Hepatocyte (in vitro differentiated cells): ENCODE data around the gene DLG2. TPM values are rescaled to one million over a fixed set of nuclear protein-coding genes. Genes with fewer than 3 reads are reported as not detected.

Experiments
- DNase-seq: peaks from one replicate; pipeline ENCODE4 v3.0.0-alpha.2; 2016; ENCODE audit warnings: low spot score
- H2AFZ ChIP-seq: fragments of 200-600 bp; sonication (generic); 2 replicates; pipeline ENCODE4 v1.6.0; 2016; ENCODE audit warnings: antibody characterized with exemption, mild to moderate bottlenecking
- H3K27ac ChIP-seq: fragments of 200-600 bp; sonication (generic); 2 replicates; pipeline ENCODE4 v1.5.1; 2016; ENCODE audit warnings: mild to moderate bottlenecking
- H3K27me3 ChIP-seq: fragments of 200-600 bp; sonication (generic); 2 replicates; pipeline ENCODE4 v1.6.1; 2016
- H3K36me3 ChIP-seq: fragments of 200-600 bp; sonication (generic); replicated peaks from 2 replicates; pipeline ENCODE4 v1.5.1; 2016; ENCODE audit warnings: low read depth; ENCODE audit not compliant: insufficient read depth
- H3K4me1 ChIP-seq: fragments of 200-600 bp; sonication (generic); 2 replicates; pipeline ENCODE4 v1.5.1; 2016; ENCODE audit warnings: mild to moderate bottlenecking, moderate library complexity; ENCODE audit not compliant: insufficient read depth
- H3K4me2 ChIP-seq: fragments of 200-600 bp; sonication (generic); 2 replicates; pipeline ENCODE4 v1.6.0; 2016
- H3K4me3 ChIP-seq: fragments of 200-600 bp; sonication (generic); 2 replicates; pipeline ENCODE4 v1.5.1; 2016; ENCODE audit warnings: mild to moderate bottlenecking
- H3K79me2 ChIP-seq: fragments of 200-600 bp; sonication (generic); 2 replicates; pipeline ENCODE4 v1.6.0; 2017; ENCODE audit warnings: mild to moderate bottlenecking
- H3K9me2 ChIP-seq: fragments of 200-600 bp; sonication (generic); replicated peaks from 2 replicates; pipeline ENCODE4 v1.6.0; 2017; ENCODE audit warnings: mild to moderate bottlenecking; ENCODE audit not compliant: insufficient read depth
- H3K9me3 ChIP-seq: fragments of 200-600 bp; sonication (generic); 2 replicates; pipeline ENCODE4 v1.5.1; 2016; ENCODE audit warnings: low read depth, mild to moderate bottlenecking
- H4K20me1 ChIP-seq: fragments of 200-600 bp; sonication (generic); 2 replicates; pipeline ENCODE4 v1.6.0; 2016; ENCODE audit warnings: mild to moderate bottlenecking; ENCODE audit not compliant: insufficient read depth, poor library complexity, severe bottlenecking
- CTCF ChIP-seq: fragments of 200-600 bp; sonication (generic); IDR thresholded peaks from 2 replicates; pipeline ENCODE4 v1.5.1; 2016; ENCODE audit warnings: antibody characterized with exemption, mild to moderate bottlenecking; ENCODE audit not compliant: poor library complexity
- EZH2 ChIP-seq: fragments of 200-600 bp; sonication (generic); IDR thresholded peaks from 2 replicates; pipeline ENCODE4 v1.6.1; 2016; ENCODE audit warnings: antibody characterized with exemption, mild to moderate bottlenecking, borderline replicate concordance
- EZH2phosphoT487 ChIP-seq: fragments of 200-600 bp; sonication (generic); IDR thresholded peaks from one replicate; pipeline ENCODE4 v1.6.1; 2018; ENCODE audit warnings: antibody characterized with exemption, mild to moderate bottlenecking, low read depth, moderate library complexity; ENCODE audit not compliant: unreplicated experiment, severe bottlenecking
- WGBS: methylation state at CpG from one replicate; pipeline ENCODE4 v1.1.6; 2016; ENCODE audit warnings: low lambda C conversion rate; ENCODE audit errors: missing lambda C conversion rate; 5-methylcytosine and 5-hydroxymethylcytosine counted together
- polyA plus RNA-seq: library from polyadenylated mRNA; unstranded; fragments of >200 nt; fragmentation: Nextera tagmentation; extraction: Ambion mirVana; gene quantifications from 2 replicates; pipeline ENCODE4 v1.2.1, GENCODE V29; 2016
- total RNA-seq: library from RNA; depleted of rRNA; stranded (reverse); fragments of >200 nt; gene quantifications from 2 replicates; pipeline ENCODE4 v1.2.3, GENCODE V29; 2014

Gene DLG2
- total and polyA plus RNA-seq, 2 experiments from 2014 or later, result 2.6 to 6.8 TPM

- no peaks in the 10 kb centered on the region for H3K79me2 ChIP-seq
- no peak overlapping the region for H3K4me3 ChIP-seq
- TF ChIP-seq EZH2, result no peak
- peaks cover 6% of the 10 kb centered on the region for H3K4me1 ChIP-seq
- H3K27ac ChIP-seq, result peak overlapping the region; percentile 77
- H3K36me3 ChIP-seq, result no peaks in the 10 kb centered on the region
- 86% methylated on average over 1 of the region's 1 CpG for WGBS
- H3K27me3 ChIP-seq, result no peaks in the 10 kb centered on the region
- no peak overlapping the region for H2AFZ ChIP-seq
- no peaks in the 10 kb centered on the region for H3K9me2 ChIP-seq
- no peaks in the 10 kb centered on the region for H3K9me3 ChIP-seq
- H3K4me2 ChIP-seq, result no peak overlapping the region
- DNase-seq, result no peak
- no peaks in the 10 kb centered on the region for H4K20me1 ChIP-seq
Measured at GRCh38 chr11:83544846-83545245, 2082.3 kb downstream of the DLG2 start.

DNA sequence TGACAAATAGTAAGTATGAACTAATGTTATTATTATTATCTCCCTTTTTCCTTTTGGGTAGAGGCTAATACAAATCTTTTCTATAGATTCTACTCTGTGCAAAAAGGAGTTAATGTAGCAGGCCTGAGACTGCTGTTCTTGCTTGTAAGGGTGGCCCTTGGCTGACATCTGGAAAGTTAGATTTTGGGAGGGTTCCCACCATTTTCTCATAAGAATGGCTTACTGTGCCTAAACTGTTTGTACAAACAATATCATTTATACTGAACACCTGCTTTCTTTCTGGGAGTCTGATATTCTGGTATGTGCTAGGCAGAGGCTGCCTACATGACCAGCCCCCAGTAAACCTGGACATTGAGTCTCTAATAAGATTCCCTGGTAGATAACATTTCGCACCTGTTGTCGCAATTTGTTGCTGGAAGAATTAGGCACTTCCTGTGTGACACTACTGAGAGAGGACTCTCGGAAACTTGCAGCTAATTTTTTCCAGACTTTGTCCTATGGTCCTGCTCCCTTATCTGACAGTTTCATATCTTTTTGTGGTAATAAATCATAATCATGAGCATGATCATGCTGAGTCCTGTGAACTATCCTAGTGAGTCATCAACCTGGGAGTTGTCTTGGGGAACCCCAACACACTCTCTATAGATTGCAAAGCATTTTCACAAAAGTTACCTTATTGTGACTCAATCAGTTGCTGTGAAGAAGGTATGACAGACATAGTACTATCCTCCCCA lies 2083.3 kb downstream of the DLG2 start:
- DNase-seq, result peak; percentile 58
- 57% methylated on average over 3 of the region's 3 CpGs for WGBS
- Histone ChIP-seq H3K9me2 (no peaks in the 10 kb centered on the region), H4K20me1 (no peaks in the 10 kb centered on the region), H3K4me3 (no peak overlapping the region), H3K4me2 (no peak overlapping the region), H3K36me3 (no peaks in the 10 kb centered on the region), H3K9me3 (no peaks in the 10 kb centered on the region), H3K4me1 (peaks cover 6% of the 10 kb centered on the region), H2AFZ (no peak overlapping the region), H3K27ac (peak overlapping the region; percentile 77), H3K79me2 (no peaks in the 10 kb centered on the region), H3K27me3 (no peaks in the 10 kb centered on the region)
- TF ChIP-seq EZH2 (no peak), EZH2phosphoT487 (no peak), CTCF (no peak)

- no peak for DNase-seq
- Histone ChIP-seq H3K27me3 (no peaks in the 10 kb centered on the region), H3K9me3 (no peaks in the 10 kb centered on the region), H3K4me1 (peaks cover 6% of the 10 kb centered on the region), H2AFZ (no peak overlapping the region), H3K36me3 (no peaks in the 10 kb centered on the region), H3K4me3 (no peak overlapping the region), H3K4me2 (no peak overlapping the region), H3K9me2 (no peaks in the 10 kb centered on the region), H4K20me1 (no peaks in the 10 kb centered on the region), H3K79me2 (no peaks in the 10 kb centered on the region), H3K27ac (no peak overlapping the region)
- 89% methylated on average over 2 of the region's 2 CpGs for WGBS
- TF ChIP-seq EZH2phosphoT487, result no peak
- TF ChIP-seq CTCF, result no peak
- TF ChIP-seq EZH2, result no peak
Measured at GRCh38 chr11:83542861-83543260, 2084.3 kb downstream of the DLG2 start.

GRCh38 chr11:83540728-83541127 lies 2086.4 kb downstream of the DLG2 start:
- H2AFZ ChIP-seq, result no peak overlapping the region

More at GRCh38 chr11:83540728-83541127, 2086.4 kb downstream of the DLG2 start:
- no peak overlapping the region for H3K4me3 ChIP-seq
- H3K4me1 ChIP-seq, result peaks cover 6% of the 10 kb centered on the region
- no peak overlapping the region for H3K4me2 ChIP-seq
- no peak overlapping the region for H3K27ac ChIP-seq
- H3K9me3 ChIP-seq, result no peaks in the 10 kb centered on the region
- H3K36me3 ChIP-seq, result no peaks in the 10 kb centered on the region
- no peak for DNase-seq
- H3K79me2 ChIP-seq, result no peaks in the 10 kb centered on the region
- TF ChIP-seq EZH2 (no peak), EZH2phosphoT487 (no peak), CTCF (no peak)
- H3K27me3 ChIP-seq, result no peaks in the 10 kb centered on the region
- H4K20me1 ChIP-seq, result no peaks in the 10 kb centered on the region
- H3K9me2 ChIP-seq, result no peaks in the 10 kb centered on the region
